Astrocyte (in vitro differentiated cells and primary cell): ENCODE measurements around the gene FPGS. TPM values are rescaled to one million over a fixed set of nuclear protein-coding genes. Genes with fewer than 3 reads are reported as not detected.

Source experiments
- DNase-seq: peaks from one replicate; pipeline ENCODE4 v3.0.0-alpha.2; 2010; ENCODE audit warnings: low read depth
- FAIRE-seq: peaks from 2 replicates; lab custom pipeline; 2011; peaks lifted over from hg19 to GRCh38; lab: Jason Lieb, UNC
- H2AFZ ChIP-seq: 2 replicates; pipeline ENCODE4 v1.6.0; 2012; ENCODE audit warnings: low read depth, low read length, inconsistent platforms
- H3K27ac ChIP-seq: 2 replicates; pipeline ENCODE4 v1.5.1; 2011; ENCODE audit warnings: low read depth, low read length, inconsistent platforms
- H3K27me3 ChIP-seq: 2 replicates; pipeline ENCODE4 v1.6.0; 2011; ENCODE audit warnings: low read length, inconsistent platforms; ENCODE audit not compliant: insufficient read depth
- H3K36me3 ChIP-seq: 2 replicates; pipeline ENCODE4 v1.5.1; 2011; ENCODE audit warnings: low read length, inconsistent platforms; ENCODE audit not compliant: insufficient read depth
- H3K4me1 ChIP-seq: 2 replicates; pipeline ENCODE4 v1.5.1; 2011; ENCODE audit warnings: low read length, inconsistent platforms; ENCODE audit not compliant: insufficient read depth
- H3K4me2 ChIP-seq: 2 replicates; pipeline ENCODE4 v1.6.0; 2012; ENCODE audit warnings: low read length, inconsistent platforms
- H3K4me3 ChIP-seq: 2 replicates; pipeline ENCODE4 v1.5.1; 2011; ENCODE audit warnings: low read depth, mild to moderate bottlenecking, low read length, inconsistent platforms; ENCODE audit not compliant: insufficient read depth
- H3K79me2 ChIP-seq: 2 replicates; pipeline ENCODE4 v1.6.0; 2012; ENCODE audit warnings: mild to moderate bottlenecking, low read length, inconsistent platforms; ENCODE audit not compliant: insufficient read depth
- H3K9ac ChIP-seq: 2 replicates; pipeline ENCODE4 v1.6.0; 2012; ENCODE audit warnings: mild to moderate bottlenecking, low read length, inconsistent platforms
- H3K9me3 ChIP-seq: 2 replicates; pipeline ENCODE4 v1.5.1; 2012; ENCODE audit warnings: low read depth, mild to moderate bottlenecking, low read length, inconsistent platforms; ENCODE audit not compliant: insufficient read depth
- H4K20me1 ChIP-seq: 2 replicates; pipeline ENCODE4 v1.6.0; 2012; ENCODE audit warnings: low read length, inconsistent platforms; ENCODE audit not compliant: insufficient read depth
- H3K27ac Mint-ChIP-seq: one replicate; pipeline ENCODE4 v1.8.0; 2021; ENCODE audit warnings: mild to moderate bottlenecking, mixed read lengths; ENCODE audit not compliant: unreplicated experiment
- H3K27me3 Mint-ChIP-seq: one replicate; pipeline ENCODE4 v1.8.0; 2021; ENCODE audit warnings: low read depth, mixed read lengths; ENCODE audit not compliant: unreplicated experiment
- H3K36me3 Mint-ChIP-seq: one replicate; pipeline ENCODE4 v1.8.0; 2021; ENCODE audit warnings: low read depth, mixed read lengths; ENCODE audit not compliant: unreplicated experiment
- H3K4me1 Mint-ChIP-seq: one replicate; pipeline ENCODE4 v1.8.0; 2021; ENCODE audit warnings: low read depth, mixed read lengths; ENCODE audit not compliant: unreplicated experiment
- H3K4me3 Mint-ChIP-seq: one replicate; pipeline ENCODE4 v1.8.0; 2021; ENCODE audit warnings: mild to moderate bottlenecking, moderate library complexity, mixed read lengths; ENCODE audit not compliant: unreplicated experiment
- H3K9me3 Mint-ChIP-seq: one replicate; pipeline ENCODE4 v1.8.0; 2021; ENCODE audit warnings: mild to moderate bottlenecking, mixed read lengths; ENCODE audit not compliant: unreplicated experiment
- EZH2 ChIP-seq: IDR thresholded peaks from 2 replicates; pipeline ENCODE4 v1.6.1; 2012; ENCODE audit warnings: mild to moderate bottlenecking, low read length, inconsistent platforms; ENCODE audit not compliant: insufficient read depth
- total RNA-seq: library from RNA; stranded (reverse); gene quantifications from 2 replicates; pipeline ENCODE4 v1.2.1, GENCODE V29; 2021
- TF ChIP-seq, protein P1 (sequence below): IDR thresholded peaks from 2 replicates; pipeline ENCODE4 v1.5.1; 2011; ENCODE audit warnings: low read depth, mild to moderate bottlenecking, inconsistent platforms, low read length, moderate library complexity; ENCODE audit not compliant: insufficient read depth

FPGS gene
- total RNA-seq, 1 donor from 2014 or later, result 49.4 TPM

DNA sequence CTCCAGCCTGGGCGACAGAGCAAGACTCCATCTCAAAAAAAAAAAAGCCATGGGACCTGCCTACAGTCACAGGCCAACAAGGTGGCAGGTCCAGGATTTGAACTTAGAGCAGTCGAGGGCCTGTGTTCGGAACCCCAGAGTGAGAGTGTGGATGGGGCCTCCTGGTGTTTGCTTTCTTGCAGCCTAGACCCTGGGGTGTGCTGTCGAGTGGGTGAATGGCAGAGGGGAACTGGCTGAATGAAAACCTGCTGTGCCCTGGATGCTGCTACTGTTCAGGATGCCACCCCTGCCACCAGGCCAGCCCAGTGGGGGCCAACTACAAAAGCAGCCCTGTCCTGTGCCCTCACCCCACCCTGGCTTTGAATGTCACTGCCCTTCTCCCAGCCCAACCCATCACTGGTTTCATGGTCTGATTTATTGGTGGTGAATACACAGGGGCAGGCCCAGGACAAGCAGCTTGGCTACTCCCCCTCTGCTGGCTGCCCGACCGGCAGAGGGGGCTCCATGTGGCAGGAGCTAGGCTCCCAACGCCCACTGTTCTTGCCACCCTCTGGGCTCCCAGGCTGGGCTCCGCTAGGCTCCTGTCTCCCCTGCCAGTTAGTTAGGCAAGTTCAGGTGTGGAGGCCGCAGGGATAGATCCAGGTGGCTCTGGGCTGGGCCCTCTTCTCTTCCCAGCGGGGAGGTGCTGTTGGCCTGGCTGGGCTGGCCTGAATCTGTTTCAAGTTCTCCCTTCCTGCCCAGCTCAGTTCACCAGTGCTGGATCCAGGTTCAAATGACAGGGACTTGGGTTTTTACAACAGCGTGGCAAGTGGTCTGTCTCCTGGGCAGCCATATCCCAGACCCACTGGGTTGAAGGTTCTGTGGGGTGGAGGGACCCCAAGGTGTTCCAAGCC, 12.2 kb downstream of the FPGS start:
- Histone ChIP-seq H4K20me1 (peaks cover 13% of the 10 kb centered on the region), H3K9ac (no peak overlapping the region), H3K9me3 (no peaks in the 10 kb centered on the region), H3K4me3 (no peak overlapping the region), H2AFZ (no peak overlapping the region), H3K79me2 (no peaks in the 10 kb centered on the region), H3K36me3 (peaks cover 13% of the 10 kb centered on the region), H3K4me1 (no peaks in the 10 kb centered on the region), H3K27me3 (no peaks in the 10 kb centered on the region), H3K27ac (no peak overlapping the region), H3K4me2 (no peak overlapping the region)
- no peak overlapping the region for H3K27ac Mint-ChIP-seq
- H3K4me1 Mint-ChIP-seq, result peaks cover 3% of the 10 kb centered on the region
- FAIRE-seq (no peak), DNase-seq (no peak)
- no peaks in the 10 kb centered on the region for H3K27me3 Mint-ChIP-seq
- TF ChIP-seq, protein P1, sequence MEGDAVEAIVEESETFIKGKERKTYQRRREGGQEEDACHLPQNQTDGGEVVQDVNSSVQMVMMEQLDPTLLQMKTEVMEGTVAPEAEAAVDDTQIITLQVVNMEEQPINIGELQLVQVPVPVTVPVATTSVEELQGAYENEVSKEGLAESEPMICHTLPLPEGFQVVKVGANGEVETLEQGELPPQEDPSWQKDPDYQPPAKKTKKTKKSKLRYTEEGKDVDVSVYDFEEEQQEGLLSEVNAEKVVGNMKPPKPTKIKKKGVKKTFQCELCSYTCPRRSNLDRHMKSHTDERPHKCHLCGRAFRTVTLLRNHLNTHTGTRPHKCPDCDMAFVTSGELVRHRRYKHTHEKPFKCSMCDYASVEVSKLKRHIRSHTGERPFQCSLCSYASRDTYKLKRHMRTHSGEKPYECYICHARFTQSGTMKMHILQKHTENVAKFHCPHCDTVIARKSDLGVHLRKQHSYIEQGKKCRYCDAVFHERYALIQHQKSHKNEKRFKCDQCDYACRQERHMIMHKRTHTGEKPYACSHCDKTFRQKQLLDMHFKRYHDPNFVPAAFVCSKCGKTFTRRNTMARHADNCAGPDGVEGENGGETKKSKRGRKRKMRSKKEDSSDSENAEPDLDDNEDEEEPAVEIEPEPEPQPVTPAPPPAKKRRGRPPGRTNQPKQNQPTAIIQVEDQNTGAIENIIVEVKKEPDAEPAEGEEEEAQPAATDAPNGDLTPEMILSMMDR, result no peak
- no peak for TF ChIP-seq EZH2
- peaks cover 12% of the 10 kb centered on the region for H3K36me3 Mint-ChIP-seq
- no peak overlapping the region for H3K4me3 Mint-ChIP-seq
- H3K9me3 Mint-ChIP-seq, result no peaks in the 10 kb centered on the region

DNA sequence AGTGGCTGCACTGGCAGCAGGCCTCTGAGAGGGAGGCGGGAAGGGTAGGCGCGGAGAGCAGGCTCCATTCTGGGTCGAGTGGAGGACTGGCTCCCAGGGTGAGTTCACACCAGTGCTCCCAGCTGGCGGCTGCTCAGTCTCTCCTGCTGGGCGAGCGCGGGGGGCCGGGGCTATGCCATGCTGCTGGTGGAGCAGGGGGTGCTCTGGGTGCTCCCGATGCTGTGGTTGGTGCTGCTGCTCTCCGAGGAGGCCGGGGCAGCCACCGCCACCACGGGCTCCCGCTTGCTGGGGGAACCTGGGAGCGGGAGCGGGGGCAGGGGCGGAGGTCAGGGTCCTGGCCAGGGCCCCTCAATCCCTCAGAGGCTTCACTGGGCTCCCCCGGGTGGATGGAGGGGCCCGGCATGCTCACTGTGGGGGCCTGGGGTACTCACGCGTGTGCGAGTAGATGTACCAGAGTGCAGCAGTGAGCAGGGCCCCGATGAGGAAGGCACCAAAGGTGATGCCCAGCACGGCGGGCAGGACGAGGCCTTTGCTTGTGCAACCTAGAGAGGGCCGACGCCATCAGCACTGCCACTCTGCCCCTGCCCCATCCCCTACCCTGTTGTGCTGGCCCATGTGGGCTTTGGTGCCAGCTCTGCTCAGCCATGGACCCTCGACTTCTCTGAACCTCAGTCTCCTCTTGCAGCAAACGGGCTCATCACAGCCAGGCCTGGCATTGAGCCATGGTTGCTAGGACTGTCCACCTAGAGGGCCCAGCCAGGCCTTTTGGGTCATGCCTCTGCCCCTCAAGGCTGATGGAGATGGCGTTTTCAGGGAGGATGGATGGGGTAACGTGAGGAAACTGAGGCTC, 13.1 kb downstream of the FPGS start:
- Histone ChIP-seq H3K4me1 (no peaks in the 10 kb centered on the region), H3K36me3 (peaks cover 13% of the 10 kb centered on the region), H3K27me3 (no peaks in the 10 kb centered on the region), H3K79me2 (no peaks in the 10 kb centered on the region), H3K27ac (no peak overlapping the region), H4K20me1 (peaks cover 5% of the 10 kb centered on the region), H2AFZ (no peak overlapping the region), H3K4me3 (no peak overlapping the region), H3K4me2 (no peak overlapping the region), H3K9me3 (no peaks in the 10 kb centered on the region), H3K9ac (no peak overlapping the region)
- no peaks in the 10 kb centered on the region for H3K9me3 Mint-ChIP-seq
- peaks cover 1% of the 10 kb centered on the region for H3K4me1 Mint-ChIP-seq
- TF ChIP-seq, protein P1, result no peak
- TF ChIP-seq EZH2, result no peak
- no peak overlapping the region for H3K27ac Mint-ChIP-seq
- peaks cover 12% of the 10 kb centered on the region for H3K36me3 Mint-ChIP-seq
- no peak overlapping the region for H3K4me3 Mint-ChIP-seq
- no peak for DNase-seq
- no peaks in the 10 kb centered on the region for H3K27me3 Mint-ChIP-seq
- FAIRE-seq, result no peak
